ENCODE measurements around the gene SLC25A25.

DNA sequence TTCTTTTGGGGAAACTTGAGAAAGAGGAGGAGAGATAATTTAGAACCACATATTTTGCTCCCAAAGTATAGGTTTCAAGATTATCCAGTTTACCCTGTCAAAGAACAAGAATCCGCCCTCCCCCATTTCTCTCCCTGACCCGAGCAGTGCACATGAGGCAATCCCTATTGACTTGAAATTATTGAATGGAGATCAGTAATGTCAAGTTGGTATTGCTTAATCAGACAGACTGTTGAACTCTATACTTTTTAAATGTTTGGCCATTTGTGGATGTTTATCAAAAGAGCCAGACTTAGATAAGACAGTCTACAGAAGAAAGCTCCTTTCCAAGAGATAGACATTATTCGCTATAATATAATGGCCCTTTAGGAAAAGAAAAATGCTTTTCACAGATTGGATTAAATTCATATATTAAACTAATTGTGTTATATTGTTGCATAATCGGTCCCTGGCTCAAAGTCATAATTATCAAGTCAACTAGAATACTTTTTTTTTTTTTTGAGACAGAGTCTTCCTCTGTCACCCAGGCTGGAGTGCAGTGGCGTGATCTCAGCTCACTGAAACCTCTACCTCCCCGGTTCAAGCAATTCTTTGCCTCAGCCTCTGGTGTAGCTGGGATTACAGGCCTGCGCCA is 5.3 kb downstream of the SLC25A25 start:
- TF ChIP-seq CTCF (IDR thresholded peaks at IDR 0.05) (no peak), POLR2A (IDR thresholded peaks at IDR 0.05) (no peak)

All from esophagus squamous epithelium (tissue), 4 donors.